Mammary epithelial cell (primary cell): ENCODE results near the gene PDE8B.
"Not testable (repeated sequence)": the region's sequence is repeated elsewhere in the genome, so short reads cannot be mapped to it uniquely, and the experiment has no call there.

Experiments
- EZH2 ChIP-seq: IDR thresholded peaks from 2 replicates; pipeline ENCODE4 v1.6.1; 2012; ENCODE audit warnings: low read length, inconsistent platforms, borderline replicate concordance
- TF ChIP-seq, protein P1 (sequence below), 2 donors: IDR thresholded peaks in 1 of 2; conservative IDR thresholded peaks in 1 of 2; 2 replicates each; pipeline ENCODE4 v1.5.1; 2011 to 2012; ENCODE audit warnings: inconsistent platforms in 2 of 2, low read length in 2 of 2, mild to moderate bottlenecking in 2 of 2, control low read depth in 1 of 2, low read depth in 1 of 2; ENCODE audit not compliant: insufficient read depth in 1 of 2; ENCODE audit errors: extremely low read depth in 1 of 2

GRCh38 chr5:77383336-77383735 is 172.9 kb downstream of the PDE8B start:
- not testable (repeated sequence) for TF ChIP-seq EZH2
- TF ChIP-seq, protein P1, sequence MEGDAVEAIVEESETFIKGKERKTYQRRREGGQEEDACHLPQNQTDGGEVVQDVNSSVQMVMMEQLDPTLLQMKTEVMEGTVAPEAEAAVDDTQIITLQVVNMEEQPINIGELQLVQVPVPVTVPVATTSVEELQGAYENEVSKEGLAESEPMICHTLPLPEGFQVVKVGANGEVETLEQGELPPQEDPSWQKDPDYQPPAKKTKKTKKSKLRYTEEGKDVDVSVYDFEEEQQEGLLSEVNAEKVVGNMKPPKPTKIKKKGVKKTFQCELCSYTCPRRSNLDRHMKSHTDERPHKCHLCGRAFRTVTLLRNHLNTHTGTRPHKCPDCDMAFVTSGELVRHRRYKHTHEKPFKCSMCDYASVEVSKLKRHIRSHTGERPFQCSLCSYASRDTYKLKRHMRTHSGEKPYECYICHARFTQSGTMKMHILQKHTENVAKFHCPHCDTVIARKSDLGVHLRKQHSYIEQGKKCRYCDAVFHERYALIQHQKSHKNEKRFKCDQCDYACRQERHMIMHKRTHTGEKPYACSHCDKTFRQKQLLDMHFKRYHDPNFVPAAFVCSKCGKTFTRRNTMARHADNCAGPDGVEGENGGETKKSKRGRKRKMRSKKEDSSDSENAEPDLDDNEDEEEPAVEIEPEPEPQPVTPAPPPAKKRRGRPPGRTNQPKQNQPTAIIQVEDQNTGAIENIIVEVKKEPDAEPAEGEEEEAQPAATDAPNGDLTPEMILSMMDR (conservative IDR thresholded peaks at IDR 0.05 in 1 of 2, IDR thresholded peaks at IDR 0.05 in 1 of 2; ENCODE audit: extremely low read depth in 1 of 2, insufficient read depth in 1 of 2, low read depth in 1 of 2, low read length in 2 of 2), result not testable (repeated sequence)
